DND-41 (cell line): ENCODE data around the gene INPP5E.

Source experiments
- ATAC-seq: fragments of 200-7000 bp; cut with Tn5 transposase; 3 replicates; pipeline ENCODE4 v1.9.1; 2021; ENCODE audit warnings: low read depth; ENCODE audit not compliant: insufficient read depth
- DNase-seq: peaks from one replicate; pipeline ENCODE4 v3.0.0-alpha.2; 2020
- H2AFZ ChIP-seq: 2 replicates; pipeline ENCODE4 v1.6.0; 2012; ENCODE audit warnings: low read depth, low read length
- H3K27ac ChIP-seq: 2 replicates; pipeline ENCODE4 v1.5.1; 2012; ENCODE audit warnings: low read length, inconsistent platforms
- H3K27me3 ChIP-seq: fragments of 200-600 bp; sonication (generic); 2 replicates; pipeline ENCODE4 v1.6.0; 2012; ENCODE audit warnings: low read length, mild to moderate bottlenecking, inconsistent platforms; ENCODE audit not compliant: insufficient read depth, poor library complexity
- H3K36me3 ChIP-seq: 2 replicates; pipeline ENCODE4 v1.5.1; 2012; ENCODE audit warnings: low read length, inconsistent platforms; ENCODE audit not compliant: insufficient read depth
- H3K4me1 ChIP-seq: 2 replicates; pipeline ENCODE4 v1.5.1; 2012; ENCODE audit warnings: mild to moderate bottlenecking, low read length; ENCODE audit not compliant: insufficient read depth
- H3K4me2 ChIP-seq: 2 replicates; pipeline ENCODE4 v1.6.0; 2012; ENCODE audit warnings: mild to moderate bottlenecking, moderate library complexity, low read length, inconsistent platforms; ENCODE audit not compliant: insufficient read depth
- H3K4me3 ChIP-seq, 2 experiments: fragments of 200-600 bp in 1 of 2; shearing (Covaris generic) in 1 of 2; 2 replicates each; pipeline ENCODE4 v1.5.1; 2012 to 2016; ENCODE audit warnings: inconsistent platforms in 2 of 2, low read length in 2 of 2, mild to moderate bottlenecking in 2 of 2, low read depth in 1 of 2, moderate library complexity in 1 of 2
- H3K79me2 ChIP-seq: 2 replicates; pipeline ENCODE4 v1.6.0; 2012; ENCODE audit warnings: low read length, inconsistent platforms; ENCODE audit not compliant: insufficient read depth
- H3K9ac ChIP-seq: 2 replicates; pipeline ENCODE4 v1.6.0; 2012; ENCODE audit warnings: low read depth, mild to moderate bottlenecking, inconsistent platforms, low read length, moderate library complexity
- H3K9me3 ChIP-seq: 2 replicates; pipeline ENCODE4 v1.5.1; 2012; ENCODE audit warnings: low read length, moderate library complexity, mild to moderate bottlenecking, inconsistent platforms; ENCODE audit not compliant: insufficient read depth, severe bottlenecking
- H4K20me1 ChIP-seq: 2 replicates; pipeline ENCODE4 v1.6.0; 2012; ENCODE audit warnings: low read length; ENCODE audit not compliant: insufficient read depth
- EZH2 ChIP-seq: IDR thresholded peaks from 3 replicates; pipeline ENCODE4 v1.6.1; 2012; ENCODE audit warnings: borderline replicate concordance, low read depth, mild to moderate bottlenecking, moderate library complexity, low read length, inconsistent platforms; ENCODE audit not compliant: severe bottlenecking
- TF ChIP-seq, protein P1 (sequence below): IDR thresholded peaks from 2 replicates; pipeline ENCODE4 v1.5.1; 2012; ENCODE audit warnings: borderline replicate concordance, low read length, moderate library complexity, mild to moderate bottlenecking; ENCODE audit not compliant: poor library complexity, severe bottlenecking; ENCODE audit errors: extremely low read depth

Gene INPP5E

DNA sequence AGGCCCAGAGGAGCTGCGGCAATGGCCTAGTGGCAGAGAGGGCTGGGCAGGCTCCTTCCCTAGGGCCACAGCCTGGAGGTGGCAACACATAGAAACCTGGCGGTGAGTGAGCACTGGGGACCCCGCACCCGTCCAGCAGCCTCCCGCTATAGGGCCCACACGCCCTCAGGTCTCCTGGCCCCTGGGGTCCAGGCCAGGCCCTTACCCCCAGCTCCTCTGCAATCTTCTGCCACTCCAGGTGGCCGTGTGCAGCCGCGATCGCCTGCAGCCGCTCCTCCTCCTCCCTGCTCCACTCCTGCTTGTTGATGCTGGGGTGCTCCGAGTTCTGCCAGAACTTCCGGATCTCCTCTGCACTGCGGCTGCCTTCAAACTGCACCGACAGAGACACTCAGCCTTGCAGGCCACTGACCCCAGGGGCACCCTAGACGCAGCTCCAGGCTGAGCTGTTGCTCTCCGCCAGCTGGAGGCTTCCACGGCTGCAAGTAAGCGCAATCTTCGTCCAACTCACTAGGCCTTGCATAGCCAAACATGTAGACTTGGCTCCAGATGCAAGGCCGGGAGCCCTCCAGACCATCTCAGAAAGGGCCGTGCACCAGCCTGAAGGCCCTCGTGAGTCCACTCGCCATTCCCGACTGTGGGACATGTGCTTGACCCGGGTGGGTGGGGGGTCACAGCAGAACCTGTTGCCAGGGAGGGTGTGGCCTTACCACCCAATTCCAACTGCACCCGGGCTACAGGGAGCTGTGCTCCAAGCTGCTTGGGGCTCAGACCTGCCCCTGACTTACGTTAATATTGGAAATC is 47.7 kb downstream of the INPP5E start:
- no peaks in the 10 kb centered on the region for H3K4me1 ChIP-seq
- peaks cover 83% of the 10 kb centered on the region for H3K36me3 ChIP-seq
- no peak overlapping the region for H3K9ac ChIP-seq
- no peaks in the 10 kb centered on the region for H3K79me2 ChIP-seq
- no peak for TF ChIP-seq EZH2
- TF ChIP-seq, protein P1, sequence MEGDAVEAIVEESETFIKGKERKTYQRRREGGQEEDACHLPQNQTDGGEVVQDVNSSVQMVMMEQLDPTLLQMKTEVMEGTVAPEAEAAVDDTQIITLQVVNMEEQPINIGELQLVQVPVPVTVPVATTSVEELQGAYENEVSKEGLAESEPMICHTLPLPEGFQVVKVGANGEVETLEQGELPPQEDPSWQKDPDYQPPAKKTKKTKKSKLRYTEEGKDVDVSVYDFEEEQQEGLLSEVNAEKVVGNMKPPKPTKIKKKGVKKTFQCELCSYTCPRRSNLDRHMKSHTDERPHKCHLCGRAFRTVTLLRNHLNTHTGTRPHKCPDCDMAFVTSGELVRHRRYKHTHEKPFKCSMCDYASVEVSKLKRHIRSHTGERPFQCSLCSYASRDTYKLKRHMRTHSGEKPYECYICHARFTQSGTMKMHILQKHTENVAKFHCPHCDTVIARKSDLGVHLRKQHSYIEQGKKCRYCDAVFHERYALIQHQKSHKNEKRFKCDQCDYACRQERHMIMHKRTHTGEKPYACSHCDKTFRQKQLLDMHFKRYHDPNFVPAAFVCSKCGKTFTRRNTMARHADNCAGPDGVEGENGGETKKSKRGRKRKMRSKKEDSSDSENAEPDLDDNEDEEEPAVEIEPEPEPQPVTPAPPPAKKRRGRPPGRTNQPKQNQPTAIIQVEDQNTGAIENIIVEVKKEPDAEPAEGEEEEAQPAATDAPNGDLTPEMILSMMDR, result no peak
- no peaks in the 10 kb centered on the region for H3K9me3 ChIP-seq
- H4K20me1 ChIP-seq, result peaks cover 12% of the 10 kb centered on the region; the same call in 1 of the 2 replicates
- H2AFZ ChIP-seq, result no peak overlapping the region
- H3K27ac ChIP-seq, result no peak overlapping the region
- no peak for DNase-seq
- ATAC-seq, result no peak
- no peak overlapping the region for H3K4me2 ChIP-seq
- no peaks in the 10 kb centered on the region for H3K27me3 ChIP-seq
- no peak overlapping the region for H3K4me3 ChIP-seq

DNA sequence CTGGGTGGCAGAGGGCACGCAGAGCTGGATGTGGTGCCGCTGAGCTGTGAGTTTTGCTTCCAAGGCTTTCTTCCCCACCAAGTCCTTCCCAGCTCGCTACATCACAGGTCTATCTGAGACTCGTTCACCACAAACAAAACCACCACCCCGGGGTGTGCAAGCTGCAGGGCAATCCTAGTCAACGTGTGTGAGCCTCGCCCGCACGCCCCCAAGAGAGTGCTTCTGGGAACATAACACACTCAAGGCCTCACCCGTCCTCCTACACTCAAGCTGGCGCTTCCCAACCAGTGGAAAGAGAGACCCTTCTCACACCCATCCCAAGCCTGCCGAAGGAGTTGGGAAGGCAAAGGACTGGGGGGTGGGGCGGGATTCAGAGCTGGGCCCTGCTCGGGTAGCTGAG is 50.2 kb downstream of the INPP5E start:
- DNase-seq (no peak), ATAC-seq (no peak)
- Histone ChIP-seq H3K9me3 (no peaks in the 10 kb centered on the region), H4K20me1 (peaks cover 10% of the 10 kb centered on the region; the same call in 1 of the 2 replicates), H3K9ac (no peak overlapping the region), H3K4me1 (peaks cover 10% of the 10 kb centered on the region), H3K4me3 (no peak overlapping the region), H3K79me2 (no peaks in the 10 kb centered on the region), H3K27me3 (no peaks in the 10 kb centered on the region), H3K4me2 (no peak overlapping the region), H3K27ac (no peak overlapping the region), H2AFZ (no peak overlapping the region), H3K36me3 (peaks cover 64% of the 10 kb centered on the region)
- TF ChIP-seq, protein P1, result no peak
- TF ChIP-seq EZH2, result no peak

- Histone ChIP-seq H3K9ac (no peak overlapping the region), H3K4me3 (no peak overlapping the region), H3K9me3 (no peaks in the 10 kb centered on the region), H3K27ac (no peak overlapping the region), H3K4me1 (peaks cover 13% of the 10 kb centered on the region), H4K20me1 (peaks cover 22% of the 10 kb centered on the region), H2AFZ (no peak overlapping the region), H3K79me2 (no peaks in the 10 kb centered on the region), H3K4me2 (no peak overlapping the region), H3K27me3 (no peaks in the 10 kb centered on the region), H3K36me3 (peaks cover 61% of the 10 kb centered on the region)
- no peak for DNase-seq
- no peak for ATAC-seq
- no peak for TF ChIP-seq EZH2
Observed at GRCh38 chr9:136387217-136387616, 52.4 kb downstream of the INPP5E start.

DNA sequence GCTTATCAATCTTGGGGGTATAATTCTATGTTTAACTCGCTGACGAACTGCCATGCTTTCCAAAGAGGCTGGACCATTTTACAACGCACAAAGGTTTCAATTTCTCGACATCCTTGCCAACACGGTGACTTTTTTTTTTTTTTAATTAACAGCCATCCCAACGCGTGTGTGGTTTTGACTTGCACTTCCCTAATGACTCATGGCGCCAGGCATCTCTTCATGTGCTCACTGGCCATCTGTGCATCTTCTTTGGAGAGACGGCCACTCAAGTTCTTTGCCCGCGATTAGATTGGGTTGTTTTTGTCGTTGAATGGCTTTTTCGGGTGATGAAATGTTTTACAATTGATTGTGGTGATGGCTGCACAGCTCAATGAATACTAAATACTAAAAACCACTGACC is 53.6 kb downstream of the INPP5E start:
- Histone ChIP-seq H3K9ac (no peak overlapping the region), H3K79me2 (no peaks in the 10 kb centered on the region), H3K27ac (no peak overlapping the region), H4K20me1 (peaks cover 26% of the 10 kb centered on the region), H3K4me3 (no peak overlapping the region), H3K36me3 (peaks cover 65% of the 10 kb centered on the region), H3K27me3 (no peaks in the 10 kb centered on the region), H3K4me1 (peaks cover 13% of the 10 kb centered on the region), H2AFZ (no peak overlapping the region), H3K4me2 (no peak overlapping the region), H3K9me3 (no peaks in the 10 kb centered on the region)
- DNase-seq (no peak), ATAC-seq (no peak)
- TF ChIP-seq EZH2, result no peak
- TF ChIP-seq, protein P1, result no peak
